H9 (cell line): ENCODE measurements around the gene ASIC4. TPM values are rescaled to one million over a fixed set of nuclear protein-coding genes. Genes with fewer than 3 reads are reported as not detected.
A peak's percentile ranks its signal among the peaks of the same experiment; 100 is the strongest.

Experiments used
- DNase-seq: peaks from one replicate; pipeline ENCODE4 v3.0.0-alpha.2; 2017
- H2AFZ ChIP-seq: one replicate; pipeline ENCODE4 v1.6.1; 2013; ENCODE audit warnings: mild to moderate bottlenecking, low read length, control low read depth, moderate library complexity
- H2AK5ac ChIP-seq: 2 replicates; pipeline ENCODE4 v1.6.1; 2013; ENCODE audit warnings: low read length, control low read depth, mixed read lengths; ENCODE audit not compliant: insufficient read length
- H2BK120ac ChIP-seq: one replicate; pipeline ENCODE4 v1.6.1; 2013; ENCODE audit warnings: low read depth, mild to moderate bottlenecking, low read length, control low read depth, inconsistent platforms; ENCODE audit not compliant: poor library complexity, severe bottlenecking
- H2BK12ac ChIP-seq: 2 replicates; pipeline ENCODE4 v1.6.1; 2013; ENCODE audit warnings: low read length, control low read depth, mixed read lengths, low read depth; ENCODE audit not compliant: insufficient read length
- H2BK15ac ChIP-seq: 2 replicates; pipeline ENCODE4 v1.6.1; 2013; ENCODE audit warnings: low read depth, low read length, control low read depth
- H2BK20ac ChIP-seq: one replicate; pipeline ENCODE4 v1.6.1; 2013; ENCODE audit warnings: low read depth, mild to moderate bottlenecking, low read length, control low read depth, inconsistent platforms; ENCODE audit not compliant: poor library complexity, severe bottlenecking
- H2BK5ac ChIP-seq: 2 replicates; pipeline ENCODE4 v1.6.1; 2013; ENCODE audit warnings: low read length, control low read depth, mixed read lengths; ENCODE audit not compliant: insufficient read length
- H3K14ac ChIP-seq: 2 replicates; pipeline ENCODE4 v1.6.1; 2013; ENCODE audit warnings: low read length, control low read depth; ENCODE audit not compliant: insufficient read depth
- H3K18ac ChIP-seq: 2 replicates; pipeline ENCODE4 v1.6.1; 2013; ENCODE audit warnings: low read depth, mild to moderate bottlenecking, mixed read lengths, low read length, control low read depth; ENCODE audit not compliant: insufficient read length
- H3K23ac ChIP-seq: 2 replicates; pipeline ENCODE4 v1.6.1; 2013; ENCODE audit warnings: low read length, control low read depth, mixed read lengths, low read depth; ENCODE audit not compliant: insufficient read length
- H3K23me2 ChIP-seq: 2 replicates; pipeline ENCODE4 v1.6.1; 2013; ENCODE audit warnings: low read depth, mild to moderate bottlenecking, mixed read lengths, low read length, control low read depth; ENCODE audit not compliant: insufficient read length, poor library complexity, severe bottlenecking
- H3K27ac ChIP-seq: 2 replicates; pipeline ENCODE4 v1.5.1; 2013; ENCODE audit warnings: low read length, control low read depth, mixed read lengths, low read depth; ENCODE audit not compliant: insufficient read length
- H3K27me3 ChIP-seq: 2 replicates; pipeline ENCODE4 v1.6.1; 2013; ENCODE audit warnings: low read length, control low read depth, inconsistent platforms; ENCODE audit not compliant: insufficient read depth
- H3K4ac ChIP-seq: 2 replicates; pipeline ENCODE4 v1.6.1; 2013; ENCODE audit warnings: low read depth, mild to moderate bottlenecking, control low read depth, inconsistent platforms, low read length, moderate library complexity
- H3K4me1 ChIP-seq: 2 replicates; pipeline ENCODE4 v1.6.1; 2013; ENCODE audit warnings: low read length, control low read depth, inconsistent platforms; ENCODE audit not compliant: insufficient read depth
- H3K4me2 ChIP-seq: 2 replicates; pipeline ENCODE4 v1.6.1; 2013; ENCODE audit warnings: low read length, control low read depth, mixed read lengths; ENCODE audit not compliant: insufficient read length, insufficient read depth
- H3K56ac ChIP-seq: 2 replicates; pipeline ENCODE4 v1.6.1; 2013; ENCODE audit warnings: low read depth, mild to moderate bottlenecking, mixed read lengths, low read length, control low read depth; ENCODE audit not compliant: insufficient read length
- H3K79me1 ChIP-seq: 2 replicates; pipeline ENCODE4 v1.6.1; 2013; ENCODE audit warnings: low read depth, mild to moderate bottlenecking, moderate library complexity, low read length, control low read depth, inconsistent platforms; ENCODE audit not compliant: insufficient read depth, poor library complexity, severe bottlenecking
- H3K79me2 ChIP-seq: 2 replicates; pipeline ENCODE4 v1.6.1; 2013; ENCODE audit warnings: low read length, control low read depth, inconsistent platforms; ENCODE audit not compliant: insufficient read depth
- H3K9ac ChIP-seq: 2 replicates; pipeline ENCODE4 v1.6.1; 2013; ENCODE audit warnings: low read length, control low read depth, mixed read lengths; ENCODE audit not compliant: insufficient read length; ENCODE audit errors: extremely low read depth
- H3K9me3 ChIP-seq: one replicate; pipeline ENCODE4 v1.6.1; 2013; ENCODE audit warnings: low read depth, low read length, inconsistent platforms; ENCODE audit not compliant: control insufficient read depth
- H3T11ph ChIP-seq: one replicate; pipeline ENCODE4 v1.6.1; 2013; ENCODE audit warnings: mild to moderate bottlenecking, low read length, control low read depth, inconsistent platforms
- H4K20me1 ChIP-seq: one replicate; pipeline ENCODE4 v1.6.1; 2013; ENCODE audit not compliant: control insufficient read depth, insufficient read length, insufficient read depth
- H4K5ac ChIP-seq: 2 replicates; pipeline ENCODE4 v1.6.1; 2013; ENCODE audit warnings: low read depth, mild to moderate bottlenecking, mixed read lengths, low read length, control low read depth; ENCODE audit not compliant: insufficient read length
- H4K8ac ChIP-seq: replicated peaks from 2 replicates; pipeline ENCODE4 v1.6.1; 2013; ENCODE audit warnings: low read length, control low read depth, mixed read lengths, low read depth; ENCODE audit not compliant: insufficient read length
- H4K91ac ChIP-seq: 2 replicates; pipeline ENCODE4 v1.6.1; 2013; ENCODE audit warnings: low read depth, mild to moderate bottlenecking, moderate library complexity, mixed read lengths, low read length, control low read depth; ENCODE audit not compliant: insufficient read length
- H3K27ac Mint-ChIP-seq, 3 experiments: 2 replicates in 2 of 3; 3 replicates in 1 of 3; pipeline ENCODE4 v1.8.0; 2020 to 2021; ENCODE audit warnings: mixed read lengths in 3 of 3, mild to moderate bottlenecking in 1 of 3, moderate library complexity in 1 of 3
- H3K27me3 Mint-ChIP-seq: 2 replicates; pipeline ENCODE4 v1.8.0; 2021; ENCODE audit warnings: low read depth, mild to moderate bottlenecking, moderate library complexity, mixed read lengths
- H3K36me3 Mint-ChIP-seq, 3 experiments: 2 replicates in 2 of 3; 3 replicates in 1 of 3; pipeline ENCODE4 v1.8.0; 2020 to 2021; ENCODE audit warnings: low read depth in 3 of 3, mixed read lengths in 3 of 3; ENCODE audit not compliant: insufficient read depth in 1 of 3
- H3K4me1 Mint-ChIP-seq, 2 experiments: 2 replicates each; pipeline ENCODE4 v1.8.0; 2020; ENCODE audit warnings: mixed read lengths in 2 of 2
- H3K4me3 Mint-ChIP-seq, 2 experiments: 2 replicates in 1 of 2; 3 replicates in 1 of 2; pipeline ENCODE4 v1.8.0; 2020 to 2021; ENCODE audit warnings: mild to moderate bottlenecking in 2 of 2, mixed read lengths in 2 of 2, moderate library complexity in 1 of 2
- H3K9me3 Mint-ChIP-seq, 2 experiments: 2 replicates in 1 of 2; 3 replicates in 1 of 2; pipeline ENCODE4 v1.8.0; 2020; ENCODE audit warnings: mild to moderate bottlenecking in 2 of 2, mixed read lengths in 2 of 2, moderate library complexity in 1 of 2
- WGBS: extraction: QIAGEN DNeasy Blood & Tissue Kit; methylation state at CpG from one replicate; pipeline ENCODE4 v1.1.7; 2013; ENCODE audit warnings: missing lambda C conversion rate, low lambda C conversion rate, mixed read lengths; ENCODE audit not compliant: insufficient read length; ENCODE audit errors: extremely low coverage; 5-methylcytosine and 5-hydroxymethylcytosine counted together
- total RNA-seq: library from RNA; stranded (reverse); gene quantifications from 2 replicates; pipeline ENCODE4 v1.2.1, GENCODE V29; 2021
- TF ChIP-seq, protein P1 (sequence below): fragments of 200-600 bp; sonication (generic); conservative IDR thresholded peaks from 3 replicates; pipeline ENCODE4 v1.8.0; 2021; ENCODE audit warnings: antibody characterized with exemption, mild to moderate bottlenecking

ASIC4 gene
- total RNA-seq, 1 experiment from 2014 or later, result 0.37 TPM

DNA sequence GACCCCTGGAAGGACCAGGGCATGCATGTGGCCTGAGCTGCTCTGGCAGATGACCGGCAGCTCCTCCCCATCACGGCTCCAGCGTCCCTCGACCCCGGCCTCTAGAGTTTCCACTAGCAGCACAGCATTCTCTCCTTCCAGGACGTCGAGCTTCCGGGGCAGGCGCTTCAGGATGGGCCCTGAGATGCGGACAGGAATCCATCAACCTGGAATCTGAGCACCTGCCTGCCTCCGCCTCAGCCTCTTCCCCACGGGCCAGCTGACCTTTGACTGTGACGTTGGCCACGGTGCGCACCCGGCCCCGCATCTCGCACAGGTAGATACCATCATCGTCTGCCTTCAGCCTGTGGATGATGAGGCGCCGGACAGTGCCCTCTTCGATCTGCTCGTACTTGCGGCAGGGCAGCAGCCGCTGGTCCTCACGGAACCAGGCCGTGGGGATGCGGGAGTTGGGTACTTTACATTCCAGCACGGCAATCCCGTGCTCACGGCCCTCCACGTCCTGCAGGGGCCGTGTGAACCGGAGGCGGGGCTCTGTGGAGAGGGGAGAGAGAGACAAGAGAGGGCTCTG lies 53.6 kb downstream of the ASIC4 start:
- Histone ChIP-seq H2BK20ac (no peak overlapping the region), H3K18ac (no peak overlapping the region), H2BK120ac (no peak overlapping the region), H3K4me2 (no peak overlapping the region), H3K9me3 (no peaks in the 10 kb centered on the region), H3K27ac (no peak overlapping the region), H3K56ac (no peak overlapping the region), H3K4ac (no peak overlapping the region; the same call in 1 of the 2 replicates), H2BK12ac (no peak overlapping the region), H2AK5ac (no peak overlapping the region), H3K14ac (no peak overlapping the region), H4K20me1 (no peaks in the 10 kb centered on the region), H3K4me1 (peaks cover 8% of the 10 kb centered on the region; the same call in 1 of the 2 replicates), H4K8ac (no peak overlapping the region), H3K9ac (no peak overlapping the region), H3T11ph (no peak overlapping the region), H2AFZ (no peak overlapping the region), H2BK15ac (no peak overlapping the region), H3K27me3 (no peaks in the 10 kb centered on the region; the same call in 1 of the 2 replicates), H3K79me1 (no peaks in the 10 kb centered on the region), H2BK5ac (no peak overlapping the region), H4K5ac (no peak overlapping the region), H3K23me2 (peaks cover 7% of the 10 kb centered on the region), H3K23ac (no peak overlapping the region), H4K91ac (no peak overlapping the region), H3K79me2 (no peaks in the 10 kb centered on the region)
- Mint-ChIP-seq H3K4me1 (peaks cover 61 to 66% of the 10 kb centered on the region in 2 experiments), H3K36me3 (peaks cover 46 to 63% (median 61%) of the 10 kb centered on the region in 3 experiments), H3K9me3 (no peaks in the 10 kb centered on the region; a peak in 1 of 5 replicates), H3K27me3 (peaks cover 6% of the 10 kb centered on the region), H3K4me3 (peak overlapping the region in 1 of 2 experiments; percentile 53; a peak in 1 of 5 replicates), H3K27ac (peak overlapping the region in 2 of 3 experiments; percentile 34 to 92; a peak in 3 of 7 replicates)
- WGBS, result no CpG with 5 or more reads among the region's 35 CpGs
- TF ChIP-seq, protein P1, sequence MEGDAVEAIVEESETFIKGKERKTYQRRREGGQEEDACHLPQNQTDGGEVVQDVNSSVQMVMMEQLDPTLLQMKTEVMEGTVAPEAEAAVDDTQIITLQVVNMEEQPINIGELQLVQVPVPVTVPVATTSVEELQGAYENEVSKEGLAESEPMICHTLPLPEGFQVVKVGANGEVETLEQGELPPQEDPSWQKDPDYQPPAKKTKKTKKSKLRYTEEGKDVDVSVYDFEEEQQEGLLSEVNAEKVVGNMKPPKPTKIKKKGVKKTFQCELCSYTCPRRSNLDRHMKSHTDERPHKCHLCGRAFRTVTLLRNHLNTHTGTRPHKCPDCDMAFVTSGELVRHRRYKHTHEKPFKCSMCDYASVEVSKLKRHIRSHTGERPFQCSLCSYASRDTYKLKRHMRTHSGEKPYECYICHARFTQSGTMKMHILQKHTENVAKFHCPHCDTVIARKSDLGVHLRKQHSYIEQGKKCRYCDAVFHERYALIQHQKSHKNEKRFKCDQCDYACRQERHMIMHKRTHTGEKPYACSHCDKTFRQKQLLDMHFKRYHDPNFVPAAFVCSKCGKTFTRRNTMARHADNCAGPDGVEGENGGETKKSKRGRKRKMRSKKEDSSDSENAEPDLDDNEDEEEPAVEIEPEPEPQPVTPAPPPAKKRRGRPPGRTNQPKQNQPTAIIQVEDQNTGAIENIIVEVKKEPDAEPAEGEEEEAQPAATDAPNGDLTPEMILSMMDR, result no peak
- no peak for DNase-seq
